WTC11 (cell line): ENCODE data around the gene ATG101. TPM values are rescaled to one million over a fixed set of nuclear protein-coding genes. Genes with fewer than 3 reads are reported as not detected.

Source experiments
- ATF1 ChIP-seq: sonication (generic); formaldehyde crosslinking; IDR thresholded peaks from 2 replicates; pipeline ENCODE4 v1.8.1; 2023; ENCODE audit warnings: mild to moderate bottlenecking, moderate library complexity, missing genetic modification reagents
- NFYB ChIP-seq: sonication (generic); formaldehyde crosslinking; conservative IDR thresholded peaks from 2 replicates; pipeline ENCODE4 v1.8.0; 2022; ENCODE audit warnings: low read depth, missing genetic modification reagents
- PRDM15 ChIP-seq: sonication (generic); formaldehyde crosslinking; IDR thresholded peaks from 2 replicates; pipeline ENCODE4 v1.8.0; 2022; ENCODE audit warnings: missing genetic modification reagents
- PRRX2 ChIP-seq: fragments of 250-450 bp; sonication (Bioruptor Pico); IDR thresholded peaks from 2 replicates; pipeline ENCODE4 v1.8.0; 2021; ENCODE audit warnings: mild to moderate bottlenecking
- TCF7 ChIP-seq: sonication (generic); formaldehyde crosslinking; IDR thresholded peaks from 2 replicates; pipeline ENCODE4 v1.8.0; 2022; ENCODE audit warnings: mild to moderate bottlenecking, low read depth, missing genetic modification reagents, moderate library complexity
- ZSCAN18 ChIP-seq: fragments of 250-450 bp; sonication (Bioruptor Pico); IDR thresholded peaks from 2 replicates; pipeline ENCODE4 v2.1.2; 2022; ENCODE audit warnings: mild to moderate bottlenecking, moderate library complexity
- total RNA-seq: library from RNA; stranded (reverse); gene quantifications from 3 replicates; pipeline ENCODE4 v1.2.3, GENCODE V29; 2021
- TF ChIP-seq, protein P1 (sequence below): sonication (generic); formaldehyde crosslinking; IDR thresholded peaks from 2 replicates; pipeline ENCODE4 v1.8.1; 2023; ENCODE audit warnings: mild to moderate bottlenecking, missing genetic modification reagents, moderate library complexity

ATG101 gene
- total RNA-seq, 1 experiment from 2014 or later: 52.1 TPM

DNA sequence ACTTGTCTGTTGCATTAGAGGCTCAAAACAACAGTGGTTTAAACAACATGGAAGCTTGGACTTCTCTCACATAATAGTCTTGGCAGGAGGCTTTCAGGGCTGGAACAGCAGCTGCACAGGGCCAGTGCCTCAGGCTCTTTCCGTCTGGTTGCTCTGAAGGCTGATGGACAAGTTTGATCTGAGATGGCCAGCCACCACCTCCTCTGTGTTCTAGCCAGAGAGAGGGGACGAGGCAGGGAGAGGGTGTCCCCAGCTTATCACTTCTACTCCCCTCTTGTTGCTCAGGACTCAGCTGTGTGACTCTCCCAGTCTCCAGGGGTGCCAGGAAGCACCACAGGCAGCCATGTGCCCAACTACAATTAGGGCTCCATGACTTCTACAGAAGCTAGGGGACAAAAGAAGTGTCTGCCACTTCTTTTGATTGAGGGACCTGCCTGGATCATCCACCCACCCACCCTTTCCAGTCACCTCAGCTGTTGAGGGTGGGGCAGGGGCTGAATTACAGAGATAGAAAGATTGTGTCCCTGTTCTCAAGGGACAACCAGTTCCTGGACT, 56.3 kb downstream of the ATG101 start (continued):
- TF ChIP-seq PRRX2 (CRISPR knock-in tag): no peak
- TF ChIP-seq ZSCAN18 (CRISPR knock-in tag): no peak
- no peak for TF ChIP-seq PRDM15 (CRISPR knock-in tag)
- TF ChIP-seq TCF7 (CRISPR knock-in tag): no peak
- TF ChIP-seq NFYB (CRISPR knock-in tag): no peak
- TF ChIP-seq, protein P1, sequence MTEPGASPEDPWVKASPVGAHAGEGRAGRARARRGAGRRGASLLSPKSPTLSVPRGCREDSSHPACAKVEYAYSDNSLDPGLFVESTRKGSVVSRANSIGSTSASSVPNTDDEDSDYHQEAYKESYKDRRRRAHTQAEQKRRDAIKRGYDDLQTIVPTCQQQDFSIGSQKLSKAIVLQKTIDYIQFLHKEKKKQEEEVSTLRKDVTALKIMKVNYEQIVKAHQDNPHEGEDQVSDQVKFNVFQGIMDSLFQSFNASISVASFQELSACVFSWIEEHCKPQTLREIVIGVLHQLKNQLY (CRISPR knock-in tag): no peak
- TF ChIP-seq ATF1: no peak

Other genes starting within 250 kb of the ATG101 start
- gene FIGNL2, start 221.3 kb upstream of the ATG101 start, total RNA-seq: 9.9 to 10.3 TPM (median 10.0 TPM) in 3 replicates
- gene ANKRD33, start 181.9 kb upstream of the ATG101 start, total RNA-seq: 1.7 to 2.3 TPM (median 2.0 TPM) in 3 replicates
- 0.64 to 1.5 TPM (median 0.98 TPM) in 3 replicates for gene ACVRL1, start 162.5 kb upstream of the ATG101 start, total RNA-seq
- 20.9 to 24.1 TPM (median 22.3 TPM) in 3 replicates for gene ACVR1B, start 118.3 kb upstream of the ATG101 start, total RNA-seq
- gene TAMALIN, start 63.0 kb upstream of the ATG101 start, total RNA-seq: 5.5 to 7.1 TPM (median 6.1 TPM) in 3 replicates
- gene NR4A1, start 18.5 kb upstream of the ATG101 start, total RNA-seq: 19.2 to 26.9 TPM (median 22.0 TPM) in 3 replicates
- gene SMIM41, start 9.7 kb downstream of the ATG101 start, total RNA-seq: 0.14 to 0.21 TPM in 2 of 3 replicates, not detected in the other
- gene KRT80, start 122.0 kb downstream of the ATG101 start, total RNA-seq: 0.09 to 0.11 TPM (median 0.11 TPM) in 3 replicates
- 10.6 to 11.5 TPM (median 11.4 TPM) in 3 replicates for gene KRT7, start 163.3 kb downstream of the ATG101 start, total RNA-seq
- gene KRT86, start 204.7 kb downstream of the ATG101 start, total RNA-seq: 0.11 to 0.18 TPM in 2 of 3 replicates, not detected in the other
- 0.21 to 0.70 TPM (median 0.34 TPM) in 3 replicates for gene KRT81, start 221.6 kb downstream of the ATG101 start, total RNA-seq